Lung (tissue), 12 donors: Measurements from ENCODE around the gene GPR62. TPM values are rescaled to one million over a fixed set of nuclear protein-coding genes. Genes with fewer than 3 reads are reported as not detected.

Source experiments
- ATAC-seq: fragments of 200-7000 bp; cut with Tn5 transposase; one replicate; pipeline ENCODE4 v1.9.1; 2020; ENCODE audit warnings: moderate number of reproducible peaks; ENCODE audit not compliant: insufficient read depth, low FRiP score
- DNase-seq, 3 donors: peaks; one replicate each; pipeline ENCODE4 v3.0.0-alpha.2; 2013 to 2017
- H3K27ac ChIP-seq, 2 donors: one replicate each; pipeline ENCODE4 v1.5.1; 2013; ENCODE audit warnings: mild to moderate bottlenecking in 2 of 2, moderate library complexity in 2 of 2, control low read depth in 1 of 2, inconsistent platforms in 1 of 2, low read depth in 1 of 2, low read length in 1 of 2
- H3K27me3 ChIP-seq, 3 donors: one replicate each; pipeline ENCODE4 v1.5.1; 2013; ENCODE audit warnings: low read length in 2 of 3; ENCODE audit not compliant: control insufficient read depth in 3 of 3, insufficient read depth in 3 of 3
- H3K36me3 ChIP-seq, 4 donors: one replicate each; pipeline ENCODE4 v1.5.1; 2013; ENCODE audit warnings: low read length in 4 of 4, mild to moderate bottlenecking in 1 of 4, moderate library complexity in 1 of 4; ENCODE audit not compliant: control insufficient read depth in 4 of 4, insufficient read depth in 4 of 4
- H3K4me1 ChIP-seq, 5 donors: one replicate each; pipeline ENCODE4 v1.5.1; 2013; ENCODE audit warnings: low read length in 5 of 5, mild to moderate bottlenecking in 2 of 5, moderate library complexity in 1 of 5; ENCODE audit not compliant: control insufficient read depth in 5 of 5, insufficient read depth in 5 of 5
- H3K4me3 ChIP-seq: one replicate; pipeline ENCODE4 v1.5.1; 2013; ENCODE audit warnings: mild to moderate bottlenecking, control low read depth, moderate library complexity
- H3K9ac ChIP-seq, 2 donors: one replicate each; pipeline ENCODE4 v1.5.1; 2013; ENCODE audit warnings: low read length in 2 of 2, control low read depth in 1 of 2; ENCODE audit not compliant: insufficient read depth in 1 of 2
- H3K9me3 ChIP-seq, 4 donors: one replicate each; pipeline ENCODE4 v1.5.1; 2013; ENCODE audit warnings: low read length in 3 of 4, mild to moderate bottlenecking in 1 of 4, moderate library complexity in 1 of 4; ENCODE audit not compliant: control insufficient read depth in 4 of 4, insufficient read depth in 3 of 4
- WGBS, 2 donors: extraction: QIAGEN DNeasy Blood & Tissue Kit; methylation state at CpG; one replicate each; pipeline ENCODE4 v1.1.7; 2013; 5-methylcytosine and 5-hydroxymethylcytosine counted together
- polyA plus RNA-seq, 2 donors: library from polyadenylated mRNA; stranded (reverse); fragments of 200-250 nt; gene quantifications; one replicate each; pipeline ENCODE4 v1.2.1, GENCODE V29; 2013
- total RNA-seq, 2 donors: library from RNA; depleted of rRNA in 1 of 2; stranded (reverse); fragments of >200 nt in 1 of 2; gene quantifications; one replicate each; pipeline ENCODE4 v1.2.1, GENCODE V29; 2014 to 2021
- TF ChIP-seq, protein P1 (sequence below): IDR thresholded peaks from 2 replicates; pipeline ENCODE4 v1.5.1; 2012; ENCODE audit warnings: mild to moderate bottlenecking; ENCODE audit errors: control extremely low read depth, extremely low read depth
- donor health status: control.
- donor health status: control.
- donor health status: Bipolar disorder and iron deficiency.
- donor health status: healthy.
- donor health status: DM: yes; HTN: yes; CAD: no.

Gene GPR62
- total and polyA plus RNA-seq, 4 donors = 0.05 to 0.15 TPM; not detected in 2

- peaks cover 4 to 12% (median 9%) of the 10 kb centered on the region in 5 donors for H3K4me1 ChIP-seq
- H3K27me3 ChIP-seq = peaks cover 0 to 2% (median 0%) of the 10 kb centered on the region in 3 donors
- 65 to 78% methylated on average over 7 of the region's 7 CpGs for WGBS, 2 donors
- DNase-seq = no peak
- H3K4me3 ChIP-seq = no peak overlapping the region
- no peak overlapping the region for H3K27ac ChIP-seq
- H3K36me3 ChIP-seq = peaks cover 2 to 16% (median 15%) of the 10 kb centered on the region in 4 donors
- no peak overlapping the region for H3K9ac ChIP-seq
- ATAC-seq = no peak
- TF ChIP-seq, protein P1, sequence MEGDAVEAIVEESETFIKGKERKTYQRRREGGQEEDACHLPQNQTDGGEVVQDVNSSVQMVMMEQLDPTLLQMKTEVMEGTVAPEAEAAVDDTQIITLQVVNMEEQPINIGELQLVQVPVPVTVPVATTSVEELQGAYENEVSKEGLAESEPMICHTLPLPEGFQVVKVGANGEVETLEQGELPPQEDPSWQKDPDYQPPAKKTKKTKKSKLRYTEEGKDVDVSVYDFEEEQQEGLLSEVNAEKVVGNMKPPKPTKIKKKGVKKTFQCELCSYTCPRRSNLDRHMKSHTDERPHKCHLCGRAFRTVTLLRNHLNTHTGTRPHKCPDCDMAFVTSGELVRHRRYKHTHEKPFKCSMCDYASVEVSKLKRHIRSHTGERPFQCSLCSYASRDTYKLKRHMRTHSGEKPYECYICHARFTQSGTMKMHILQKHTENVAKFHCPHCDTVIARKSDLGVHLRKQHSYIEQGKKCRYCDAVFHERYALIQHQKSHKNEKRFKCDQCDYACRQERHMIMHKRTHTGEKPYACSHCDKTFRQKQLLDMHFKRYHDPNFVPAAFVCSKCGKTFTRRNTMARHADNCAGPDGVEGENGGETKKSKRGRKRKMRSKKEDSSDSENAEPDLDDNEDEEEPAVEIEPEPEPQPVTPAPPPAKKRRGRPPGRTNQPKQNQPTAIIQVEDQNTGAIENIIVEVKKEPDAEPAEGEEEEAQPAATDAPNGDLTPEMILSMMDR = no peak
- peaks cover 0 to 2% (median 0%) of the 10 kb centered on the region in 4 donors for H3K9me3 ChIP-seq
These were observed 42.9 kb downstream of the GPR62 start for GRCh38 chr3:51997935-51998596.

- H3K27me3 ChIP-seq = peaks cover 0 to 2% (median 0%) of the 10 kb centered on the region in 3 donors
- H3K36me3 ChIP-seq = peaks cover 0 to 16% (median 12%) of the 10 kb centered on the region in 4 donors
- H3K27ac ChIP-seq = no peak overlapping the region
- peaks cover 4 to 12% (median 9%) of the 10 kb centered on the region in 5 donors for H3K4me1 ChIP-seq
- 75% methylated on average over 7 of the region's 7 CpGs for WGBS, 2 donors
- peaks cover 0 to 2% (median 0%) of the 10 kb centered on the region in 4 donors for H3K9me3 ChIP-seq
- ATAC-seq (no peak), DNase-seq (no peak)
- no peak overlapping the region for H3K4me3 ChIP-seq
- no peak overlapping the region for H3K9ac ChIP-seq
- TF ChIP-seq, protein P1 = no peak
These were observed 43.6 kb downstream of the GPR62 start for GRCh38 chr3:51998774-51999173.

DNA sequence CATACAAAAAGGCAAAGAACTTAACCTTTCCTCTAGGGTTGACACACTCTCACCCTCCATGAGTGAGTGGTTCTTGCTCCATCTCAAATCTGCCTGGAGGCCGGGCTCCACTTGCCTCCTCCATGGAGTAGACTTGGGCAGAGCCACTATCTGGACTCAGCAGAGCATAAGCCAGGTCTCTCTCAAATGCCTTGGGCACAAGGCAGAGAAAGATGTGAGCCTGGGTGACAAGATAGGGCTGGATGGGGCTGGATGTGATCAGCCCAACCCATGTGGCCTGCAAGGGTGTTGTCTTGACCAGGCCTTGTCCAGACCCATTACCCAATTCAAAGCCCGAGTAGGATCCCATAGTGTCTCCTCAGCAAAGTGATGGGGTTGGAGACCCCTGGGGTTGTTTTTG, 44.7 kb downstream of the GPR62 start:
- peaks cover 0 to 6% (median 3%) of the 10 kb centered on the region in 4 donors for H3K36me3 ChIP-seq
- peaks cover 0 to 2% (median 0%) of the 10 kb centered on the region in 3 donors for H3K27me3 ChIP-seq
- ATAC-seq = no peak
- H3K4me3 ChIP-seq = no peak overlapping the region
- DNase-seq = no peak
- 84 to 97% methylated on average over 2 of the region's 2 CpGs for WGBS, 2 donors
- peaks cover 0 to 2% (median 0%) of the 10 kb centered on the region in 4 donors for H3K9me3 ChIP-seq
- TF ChIP-seq, protein P1 = no peak
- no peak overlapping the region for H3K27ac ChIP-seq
- no peak overlapping the region for H3K9ac ChIP-seq
- H3K4me1 ChIP-seq = peaks cover 2 to 10% (median 5%) of the 10 kb centered on the region in 5 donors
